Stimulated activated naive CD8-positive, alpha-beta T cell treated with anti-CD3 and anti-CD28 coated beads, Interleukin-15, Interleukin-2, amounts not matched to agents 100 U/mL and 50 U/mL, for 24 hours (primary cell): ENCODE data around the gene FGF23.
"Not testable (repeated sequence)": the region's sequence is repeated elsewhere in the genome, so short reads cannot be mapped to it uniquely, and the experiment has no call there.

Source experiments
- ATAC-seq: fragments of 150-1000 bp; cut with Tn5 transposase; one replicate; pipeline ENCODE4 v1.10.0; 2021
- DNase-seq: peaks from one replicate; pipeline ENCODE4 v3.0.0; 2021

Gene FGF23

GRCh38 chr12:4379405-4379804 lies at the start of gene FGF23:
Gene FGF23, minus strand, starts transcription at chr12:4379712. Its CDS starts 130 bp downstream, at chr12:4379582.
- ATAC-seq = peak; percentile 9

GRCh38 chr12:4424422-4424821 lies 44.9 kb upstream of the FGF23 start:
- no peak for DNase-seq
- ATAC-seq = no peak

More at GRCh38 chr12:4379405-4379804, at the start of gene FGF23:
- no peak for DNase-seq

GRCh38 chr12:4423528-4424195 lies 44.1 kb upstream of the FGF23 start:
- DNase-seq (no peak), ATAC-seq (no peak)

- no peak for DNase-seq
- no peak for ATAC-seq
Measured at GRCh38 chr12:4422985-4423384, 43.5 kb upstream of the FGF23 start.

GRCh38 chr12:4421590-4422031 lies 42.1 kb upstream of the FGF23 start:
- DNase-seq (peak; percentile 23), ATAC-seq (no peak)

GRCh38 chr12:4420138-4420670 lies 40.7 kb upstream of the FGF23 start:
- DNase-seq = no peak
- ATAC-seq = no peak

- no peak for ATAC-seq
- no peak for DNase-seq
Measured at GRCh38 chr12:4418913-4419312, 39.4 kb upstream of the FGF23 start.

- DNase-seq (no peak), ATAC-seq (no peak)
Measured at GRCh38 chr12:4417936-4418335, 38.4 kb upstream of the FGF23 start.

GRCh38 chr12:4417455-4417854 lies 37.9 kb upstream of the FGF23 start:
- no peak for DNase-seq

GRCh38 chr12:4416276-4416675 lies 36.8 kb upstream of the FGF23 start:
- no peak for ATAC-seq
- no peak for DNase-seq

More at GRCh38 chr12:4417455-4417854, 37.9 kb upstream of the FGF23 start:
- ATAC-seq = no peak

- DNase-seq = no peak
- no peak for ATAC-seq
Measured at GRCh38 chr12:4412465-4412864, 33.0 kb upstream of the FGF23 start.

GRCh38 chr12:4412056-4412455 lies 32.5 kb upstream of the FGF23 start:
- no peak for ATAC-seq
- DNase-seq = no peak

- ATAC-seq (no peak), DNase-seq (no peak)
Measured at GRCh38 chr12:4407136-4407535, 27.6 kb upstream of the FGF23 start.

GRCh38 chr12:4404877-4405637 lies 25.5 kb upstream of the FGF23 start:
- not testable (repeated sequence) for ATAC-seq, DNase-seq

- ATAC-seq (no peak), DNase-seq (no peak)
Measured at GRCh38 chr12:4402996-4403395, 23.5 kb upstream of the FGF23 start.

GRCh38 chr12:4401117-4401516 lies 21.6 kb upstream of the FGF23 start:
- no peak for DNase-seq
- ATAC-seq = no peak

- DNase-seq = no peak
- no peak for ATAC-seq
Measured at GRCh38 chr12:4395818-4396217, 16.3 kb upstream of the FGF23 start.

GRCh38 chr12:4393211-4393610 lies 13.7 kb upstream of the FGF23 start:
- ATAC-seq (no peak), DNase-seq (no peak)

GRCh38 chr12:4392223-4392742 lies 12.8 kb upstream of the FGF23 start:
- DNase-seq = peak; percentile 6
- ATAC-seq = no peak

- no peak for DNase-seq
- ATAC-seq = no peak
Measured at GRCh38 chr12:4388662-4389061, 9.2 kb upstream of the FGF23 start.

GRCh38 chr12:4388032-4388431 lies 8.5 kb upstream of the FGF23 start:
- DNase-seq (no peak), ATAC-seq (no peak)

- no peak for ATAC-seq
Measured at GRCh38 chr12:4387607-4388006, 8.1 kb upstream of the FGF23 start.

GRCh38 chr12:4386801-4387200 lies 7.3 kb upstream of the FGF23 start:
- DNase-seq (no peak), ATAC-seq (no peak)

More at GRCh38 chr12:4387607-4388006, 8.1 kb upstream of the FGF23 start:
- no peak for DNase-seq
